IPS-18c (cell line): ENCODE data around the gene C9orf78.
A peak's percentile ranks its signal among the peaks of the same experiment; 100 is the strongest.

Experiments used
- H3K4me3 ChIP-seq: 2 replicates; pipeline ENCODE4 v1.7.0; 2013; ENCODE audit warnings: low read depth, mild to moderate bottlenecking, low read length, moderate library complexity; ENCODE audit not compliant: insufficient read depth
- H3K9me3 ChIP-seq: one replicate; pipeline ENCODE4 v1.6.1; 2013; ENCODE audit warnings: mild to moderate bottlenecking, low read length, moderate library complexity; ENCODE audit not compliant: control insufficient read depth, insufficient read depth

Gene C9orf78

DNA sequence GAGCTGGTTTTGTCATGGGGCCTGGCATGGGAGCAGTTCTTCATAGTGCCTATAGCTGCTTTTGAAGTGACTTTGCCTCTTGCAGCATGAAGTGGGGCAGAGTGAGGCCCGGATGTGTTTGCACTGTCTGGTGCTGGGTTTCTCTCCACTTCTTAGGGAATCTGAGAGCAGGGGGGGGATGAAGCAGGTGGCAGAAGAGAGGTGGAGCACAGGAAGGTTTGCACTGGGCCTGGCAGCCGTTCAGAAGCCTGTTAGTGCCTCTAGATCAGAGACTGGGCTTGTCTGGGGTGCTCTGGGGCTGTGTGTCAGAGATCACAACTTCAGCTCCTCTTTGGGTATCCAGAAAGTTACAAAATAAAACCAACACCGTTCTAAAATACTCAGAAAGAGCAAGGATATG is 18.5 kb upstream of the C9orf78 start:
- Histone ChIP-seq H3K9me3 (no peaks in the 10 kb centered on the region), H3K4me3 (no peak overlapping the region)

GRCh38 chr9:129852579-129852978 is 17.5 kb upstream of the C9orf78 start:
- Histone ChIP-seq H3K4me3 (no peak overlapping the region), H3K9me3 (no peaks in the 10 kb centered on the region)

- H3K4me3 ChIP-seq = no peak overlapping the region
- H3K9me3 ChIP-seq = no peaks in the 10 kb centered on the region
Observed at GRCh38 chr9:129851821-129852220, 16.7 kb upstream of the C9orf78 start.

GRCh38 chr9:129850821-129851550 is 15.9 kb upstream of the C9orf78 start:
- no peak overlapping the region for H3K4me3 ChIP-seq

GRCh38 chr9:129849901-129850300 is 14.8 kb upstream of the C9orf78 start:
- H3K9me3 ChIP-seq = no peaks in the 10 kb centered on the region

More at GRCh38 chr9:129850821-129851550, 15.9 kb upstream of the C9orf78 start:
- H3K9me3 ChIP-seq = no peaks in the 10 kb centered on the region

GRCh38 chr9:129848712-129849441 is 13.8 kb upstream of the C9orf78 start:
- Histone ChIP-seq H3K4me3 (no peak overlapping the region), H3K9me3 (no peaks in the 10 kb centered on the region)

More at GRCh38 chr9:129849901-129850300, 14.8 kb upstream of the C9orf78 start:
- H3K4me3 ChIP-seq = no peak overlapping the region

DNA sequence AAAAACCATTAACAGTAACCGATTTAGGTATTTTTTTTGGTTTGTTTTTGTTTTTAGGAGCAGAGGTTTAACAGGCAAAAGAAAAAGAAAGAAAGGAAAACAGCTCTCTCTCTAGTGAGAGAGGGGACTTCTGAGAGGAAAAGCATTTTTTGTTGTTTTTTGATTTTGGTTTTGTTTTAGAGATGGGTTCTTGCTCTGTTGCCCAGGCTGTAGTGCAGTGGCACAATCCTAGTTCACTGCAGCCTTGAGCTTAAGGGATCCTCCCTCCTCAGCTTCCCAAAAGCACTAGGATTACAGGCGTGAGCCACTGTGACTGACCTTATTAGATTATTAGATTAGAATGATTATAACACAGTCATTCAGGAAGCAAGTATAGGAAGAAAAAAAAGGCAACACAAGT is 10.3 kb upstream of the C9orf78 start:
- Histone ChIP-seq H3K9me3 (no peaks in the 10 kb centered on the region), H3K4me3 (no peak overlapping the region)

- Histone ChIP-seq H3K9me3 (no peaks in the 10 kb centered on the region), H3K4me3 (no peak overlapping the region)
Observed at GRCh38 chr9:129841071-129841470, 6.0 kb upstream of the C9orf78 start.

- Histone ChIP-seq H3K9me3 (no peaks in the 10 kb centered on the region), H3K4me3 (no peak overlapping the region; the same call in 1 of the 2 replicates)
Observed at GRCh38 chr9:129840034-129840433, 5.0 kb upstream of the C9orf78 start.

GRCh38 chr9:129839324-129840023 is 4.4 kb upstream of the C9orf78 start:
- no peak overlapping the region; the same call in 1 of the 2 replicates for H3K4me3 ChIP-seq
- no peaks in the 10 kb centered on the region for H3K9me3 ChIP-seq

- Histone ChIP-seq H3K4me3 (no peak overlapping the region), H3K9me3 (no peaks in the 10 kb centered on the region)
Observed at GRCh38 chr9:129838707-129839259, 3.7 kb upstream of the C9orf78 start.

- Histone ChIP-seq H3K4me3 (peak overlapping the region; percentile 93), H3K9me3 (no peaks in the 10 kb centered on the region)
Observed at GRCh38 chr9:129836311-129837007, 1.4 kb upstream of the C9orf78 start.

- Histone ChIP-seq H3K9me3 (no peaks in the 10 kb centered on the region), H3K4me3 (peak overlapping the region; percentile 93)
Observed at GRCh38 chr9:129835860-129836223, 767 bp upstream of the C9orf78 start.

- H3K9me3 ChIP-seq = no peaks in the 10 kb centered on the region
- H3K4me3 ChIP-seq = peak overlapping the region; percentile 93
Observed at GRCh38 chr9:129834489-129835127, 467 bp downstream of the C9orf78 start.

- no peaks in the 10 kb centered on the region for H3K9me3 ChIP-seq
- H3K4me3 ChIP-seq = no peak overlapping the region
Observed at GRCh38 chr9:129832982-129833381, 2.1 kb downstream of the C9orf78 start.

DNA sequence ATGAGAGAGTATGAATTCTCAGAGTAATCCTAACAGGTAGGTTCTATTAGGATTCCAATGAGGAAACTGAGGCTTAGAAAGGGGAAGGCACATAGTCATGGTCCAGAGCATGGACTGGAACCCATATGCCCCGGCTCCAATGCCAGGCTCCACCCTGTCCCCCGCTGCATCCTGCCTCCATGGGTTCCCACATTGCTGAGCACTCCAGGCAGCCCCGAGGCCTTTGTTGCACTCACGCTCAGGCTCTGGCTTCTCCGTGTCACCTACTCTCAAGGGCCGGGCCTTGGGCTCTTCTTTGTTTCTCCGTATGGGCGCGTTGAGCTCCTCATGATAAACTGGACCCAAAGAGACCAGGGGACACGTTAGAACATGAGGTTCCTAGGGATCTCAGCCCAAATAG is 6.1 kb downstream of the C9orf78 start:
- no peaks in the 10 kb centered on the region for H3K9me3 ChIP-seq

DNA sequence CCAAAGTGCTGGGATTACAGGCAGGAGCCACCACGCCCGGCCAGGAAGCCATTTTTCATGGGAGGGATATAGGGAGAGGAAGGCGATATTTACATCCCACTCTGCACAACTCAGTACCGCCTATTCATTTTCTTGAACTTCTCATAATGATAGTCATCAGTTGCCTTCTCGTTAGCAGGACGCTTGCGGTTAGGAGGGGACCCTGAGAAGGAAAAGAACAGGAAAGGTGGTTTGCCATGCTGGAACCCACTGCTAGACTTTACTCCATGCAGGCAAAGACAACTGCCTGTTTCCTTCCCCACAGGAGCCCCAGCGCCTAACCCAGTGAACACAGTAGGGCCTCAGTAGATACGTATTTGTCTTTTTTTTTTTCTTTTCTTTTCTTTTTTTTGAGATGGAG is 7.0 kb downstream of the C9orf78 start:
- no peak overlapping the region for H3K4me3 ChIP-seq

More for the DNA sequence above, 6.1 kb downstream of the C9orf78 start:
- H3K4me3 ChIP-seq = no peak overlapping the region

More for the DNA sequence above, 7.0 kb downstream of the C9orf78 start:
- H3K9me3 ChIP-seq = no peaks in the 10 kb centered on the region
